ENCODE results near the gene SKIDA1.
"Not testable (repeated sequence)": the region's sequence is repeated elsewhere in the genome, so short reads cannot be mapped to it uniquely, and the experiment has no call there.

SKIDA1 gene
- 0 to 0.21 (median 0.08) reads per million in 18 experiments for total RNA-seq

- DNase-seq = peak; percentile 74
These were observed at the start of gene SKIDA1 for GRCh38 chr10:21525367-21526187. TSS of gene SKIDA1 (minus strand) at chr10:21525682. CDS start at chr10:21517822, 7,860 bp downstream.

GRCh38 chr10:21574514-21574913 lies 49.0 kb upstream of the SKIDA1 start:
- DNase-seq = not testable (repeated sequence)

GRCh38 chr10:21572578-21572977 lies 47.1 kb upstream of the SKIDA1 start:
- DNase-seq = no peak

DNA sequence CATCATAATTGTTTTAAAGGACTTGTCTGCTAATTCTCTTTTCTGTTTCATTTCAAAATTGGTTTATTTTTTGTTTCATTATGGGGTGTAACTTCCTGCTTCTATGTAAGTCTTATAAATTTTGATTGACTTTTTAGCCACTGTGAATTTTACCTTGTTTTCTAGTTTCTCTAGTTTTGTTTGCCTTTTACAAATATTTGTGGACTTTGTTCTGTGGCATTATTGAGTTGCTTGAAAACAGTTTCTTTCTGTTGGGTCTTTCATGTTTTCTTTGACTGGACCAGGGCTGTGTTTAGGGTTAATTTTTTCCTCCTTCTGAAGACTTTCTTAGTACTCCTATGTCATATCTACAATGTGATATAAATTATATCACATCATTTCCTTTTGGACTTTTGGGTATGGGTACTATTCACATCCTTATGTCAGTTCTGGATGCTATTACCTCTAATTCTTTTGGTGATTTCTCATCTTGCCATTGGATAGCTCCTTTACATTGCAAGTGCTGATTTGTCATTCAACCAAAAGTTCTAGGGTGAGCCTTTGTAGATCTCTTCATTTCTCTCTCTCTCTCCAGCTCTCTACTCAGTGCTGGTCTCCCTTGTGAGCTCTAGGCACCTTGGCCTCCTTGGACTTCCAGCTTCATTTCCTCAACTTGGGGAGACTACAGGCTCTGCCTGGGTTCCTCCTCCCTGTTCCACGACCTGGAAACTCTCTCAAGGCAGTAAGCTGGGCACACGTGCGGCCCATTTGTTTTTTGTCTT lies 45.5 kb upstream of the SKIDA1 start:
- DNase-seq = no peak

- DNase-seq = not testable (repeated sequence)
These were observed 33.5 kb upstream of the SKIDA1 start for GRCh38 chr10:21558984-21559383.

- no peak for DNase-seq
These were observed 31.0 kb upstream of the SKIDA1 start for GRCh38 chr10:21556527-21556926.

- DNase-seq = no peak
These were observed 27.2 kb upstream of the SKIDA1 start for GRCh38 chr10:21552638-21553037.

- no peak for DNase-seq
These were observed 21.8 kb upstream of the SKIDA1 start for GRCh38 chr10:21547246-21547645.

DNA sequence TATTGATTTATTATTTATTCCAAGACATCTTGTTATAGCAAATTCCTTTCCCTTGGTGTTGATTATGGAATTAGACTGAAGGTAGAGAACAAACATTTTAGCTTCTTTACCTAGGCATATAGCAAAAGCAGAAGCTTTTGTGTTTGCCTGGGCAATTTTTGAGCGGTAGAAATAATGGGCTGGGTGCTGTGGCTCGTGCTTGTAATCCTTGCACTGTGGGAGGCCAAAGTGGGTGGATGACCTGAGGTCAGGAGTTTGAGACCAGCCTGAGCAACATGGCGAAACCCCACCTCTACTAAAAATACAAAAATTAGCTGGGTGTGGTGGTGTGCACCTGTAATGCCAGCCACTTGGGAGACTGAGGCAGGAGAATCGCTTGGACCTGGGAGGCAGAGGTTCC lies 15.2 kb upstream of the SKIDA1 start:
- peak in 1 of 2 donors; percentile 70 for DNase-seq

DNA sequence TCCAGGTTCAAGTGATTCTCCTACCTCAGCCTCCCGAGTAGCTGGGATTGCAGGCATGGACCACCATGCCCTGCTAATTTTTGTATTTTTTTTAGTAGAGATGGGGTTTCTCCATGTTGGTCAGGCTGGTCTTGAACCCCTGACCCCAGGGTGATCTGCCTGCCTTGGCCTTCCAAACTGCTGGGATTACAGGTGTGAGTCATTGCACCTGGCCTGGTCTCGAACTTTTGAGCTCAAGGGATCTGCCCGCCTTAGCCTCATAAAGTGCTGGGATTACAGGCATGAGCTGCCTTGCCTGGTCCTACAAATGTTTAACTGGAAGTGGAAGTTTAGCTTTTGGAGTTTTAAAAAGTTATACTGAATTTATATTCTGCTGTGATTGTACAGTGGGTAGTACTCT lies 11.4 kb upstream of the SKIDA1 start:
- no peak for DNase-seq

GRCh38 chr10:21535976-21536375 lies 10.5 kb upstream of the SKIDA1 start:
- DNase-seq = not testable (repeated sequence)

- DNase-seq = no peak
These were observed 10.0 kb upstream of the SKIDA1 start for GRCh38 chr10:21535494-21535965.

DNA sequence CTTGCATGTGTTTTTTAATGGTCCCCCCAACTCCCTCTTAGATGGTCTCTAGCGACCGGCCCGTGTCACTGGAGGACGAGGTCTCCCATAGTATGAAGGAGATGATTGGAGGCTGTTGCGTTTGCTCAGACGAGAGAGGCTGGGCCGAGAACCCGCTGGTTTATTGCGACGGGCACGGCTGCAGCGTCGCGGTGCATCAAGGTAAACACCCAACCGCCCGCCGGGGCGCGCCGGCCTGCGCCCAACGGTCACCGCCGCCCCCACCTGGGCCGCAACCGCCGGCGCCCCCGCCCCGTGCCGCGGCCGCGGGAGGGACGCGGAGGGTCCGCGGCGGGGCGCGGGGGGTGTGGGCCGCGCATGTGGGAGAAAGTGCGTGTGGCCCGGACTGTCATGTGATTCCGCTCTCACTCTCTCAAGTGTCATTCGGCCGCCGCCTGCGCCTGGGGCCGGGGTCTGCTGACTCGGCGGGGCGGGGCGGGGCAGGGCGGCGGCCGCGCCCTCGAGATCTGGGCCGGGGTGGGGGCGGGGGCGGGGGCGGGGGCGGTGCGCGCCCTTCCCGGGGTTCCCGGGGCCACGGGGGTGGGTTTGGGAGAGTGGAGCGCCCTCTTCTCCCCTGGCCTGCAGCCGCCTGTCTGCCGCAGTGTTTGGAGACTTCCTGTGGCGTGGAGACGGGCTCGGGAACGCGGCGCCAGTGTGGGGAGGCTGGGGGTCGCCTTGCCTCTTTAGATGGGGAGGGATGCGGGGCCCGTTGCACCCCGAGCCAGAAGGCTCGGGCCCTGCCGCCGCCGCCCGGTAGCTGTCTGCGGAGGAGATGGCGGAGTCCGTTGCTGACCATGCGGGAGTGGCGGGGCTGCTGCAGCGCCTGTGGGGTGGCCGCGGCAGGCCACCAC lies 9.4 kb upstream of the SKIDA1 start:
- DNase-seq = peak; percentile 37 to 72

DNA sequence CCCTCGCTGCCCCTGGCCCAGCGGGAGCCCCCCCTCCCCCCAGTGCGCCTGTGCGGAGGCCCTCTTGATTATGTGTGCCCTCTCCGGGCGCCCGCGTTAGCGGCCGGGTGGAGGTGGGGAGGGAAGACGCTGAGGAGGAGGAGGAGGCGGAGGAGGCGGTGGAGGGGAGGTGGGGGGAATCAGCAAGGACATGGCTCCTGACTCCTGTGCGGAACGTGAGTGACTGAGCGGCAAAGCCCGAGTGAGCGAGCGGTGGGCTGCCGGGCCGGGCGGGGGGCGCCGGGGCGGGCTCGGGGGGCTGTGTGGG lies 8.8 kb upstream of the SKIDA1 start:
- no peak for DNase-seq

- peak; percentile 88 to 89 for DNase-seq
These were observed 8.2 kb upstream of the SKIDA1 start, which contains the start of gene MLLT10 for GRCh38 chr10:21533467-21534279. TSS of gene MLLT10 (plus strand) at chr10:21534232. CDS start at chr10:21534645, 413 bp downstream.

GRCh38 chr10:21532694-21533466 lies 7.4 kb upstream of the SKIDA1 start:
- DNase-seq = no peak

DNA sequence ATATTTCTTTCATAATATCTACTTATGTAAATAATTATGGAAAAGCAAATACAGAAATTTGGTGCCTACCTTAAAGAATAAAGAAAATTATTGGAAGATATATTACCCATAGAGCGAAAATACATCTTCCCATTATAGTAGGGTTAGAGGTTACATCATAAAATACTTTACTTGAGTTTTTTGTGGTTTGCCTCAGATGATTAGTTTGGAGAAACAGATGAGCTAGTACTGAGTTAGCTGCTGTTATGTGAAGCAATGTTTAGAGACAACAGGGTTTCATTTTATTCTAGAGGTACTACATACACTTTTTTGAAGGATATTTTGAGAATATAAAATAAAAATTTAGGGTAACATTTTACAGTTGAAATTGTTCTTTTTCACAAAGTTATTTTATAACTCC lies 5.7 kb upstream of the SKIDA1 start:
- DNase-seq = peak; percentile 7 to 39

GRCh38 chr10:21530641-21531040 lies 5.2 kb upstream of the SKIDA1 start:
- DNase-seq = no peak

- DNase-seq = no peak
These were observed 4.7 kb upstream of the SKIDA1 start for GRCh38 chr10:21530168-21530567.

GRCh38 chr10:21529032-21529910 lies 3.8 kb upstream of the SKIDA1 start:
- no peak for DNase-seq
